UCSD-AML1 (cell line): ENCODE results near the gene PDAP1.
"Not testable (repeated sequence)": the region's sequence is repeated elsewhere in the genome, so short reads cannot be mapped to it uniquely, and the experiment has no call there.

ENCODE experiments used
- DNase-seq: peaks from one replicate; lab custom pipeline; 2025; ENCODE audit not compliant: unreplicated experiment; lab: John Stamatoyannopoulos, UW

PDAP1 gene

GRCh38 chr7:99355098-99355497 is 53.3 kb downstream of the PDAP1 start:
- no peak for DNase-seq

- DNase-seq: no peak
Measured at GRCh38 chr7:99352247-99352646, 56.1 kb downstream of the PDAP1 start.

GRCh38 chr7:99350641-99351040 is 57.8 kb downstream of the PDAP1 start:
- not testable (repeated sequence) for DNase-seq
